ENCODE measurements around the gene ZIC4. TPM values are rescaled to one million over a fixed set of nuclear protein-coding genes. Genes with fewer than 3 reads are reported as not detected.
A peak's percentile ranks its signal among the peaks of the same experiment; 100 is the strongest.

The ZIC4 gene
- total and polyA plus RNA-seq, 10 donors: not detected

DNA sequence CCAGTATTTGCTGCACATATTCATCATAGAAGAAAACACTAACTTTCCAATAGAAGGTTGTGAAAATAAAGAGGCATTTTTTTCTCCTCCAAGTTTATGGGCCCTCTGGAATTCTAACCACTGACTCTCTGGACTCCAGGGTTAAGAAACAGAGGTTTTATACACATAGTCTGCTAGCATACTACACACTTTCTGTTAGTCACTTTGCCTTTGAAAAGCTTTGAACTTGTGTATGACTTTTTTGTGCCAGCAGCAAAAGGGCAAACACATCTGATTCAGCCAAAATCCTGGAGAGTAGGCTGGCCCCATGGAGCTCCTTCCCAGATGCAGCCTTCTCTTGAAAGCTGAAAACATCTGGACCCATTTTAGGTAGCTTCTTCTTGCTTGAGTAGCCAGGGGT is 6.2 kb downstream of the ZIC4 start:
- peaks cover 0 to 30% (median 0%) of the 10 kb centered on the region in 8 donors for H3K9me3 ChIP-seq
- peaks cover 4 to 100% (median 91%) of the 10 kb centered on the region in 7 donors for H3K27me3 ChIP-seq (replicated peaks in 1 of 7)
- no peak overlapping the region for H3K27ac ChIP-seq
- H3K4me3 ChIP-seq: no peak overlapping the region
- intact Hi-C loops (cut with DNase I; ENCODE audit: low total_unique reads): no loop called here
- DNase-seq: no peak
- peaks cover 0 to 11% (median 0%) of the 10 kb centered on the region in 6 donors for H3K4me1 ChIP-seq
- TF ChIP-seq POLR2AphosphoS5 (IDR thresholded peaks at IDR 0.05) (no peak), POLR2A (IDR thresholded peaks at IDR 0.05) (no peak)
- TF ChIP-seq, protein P1, sequence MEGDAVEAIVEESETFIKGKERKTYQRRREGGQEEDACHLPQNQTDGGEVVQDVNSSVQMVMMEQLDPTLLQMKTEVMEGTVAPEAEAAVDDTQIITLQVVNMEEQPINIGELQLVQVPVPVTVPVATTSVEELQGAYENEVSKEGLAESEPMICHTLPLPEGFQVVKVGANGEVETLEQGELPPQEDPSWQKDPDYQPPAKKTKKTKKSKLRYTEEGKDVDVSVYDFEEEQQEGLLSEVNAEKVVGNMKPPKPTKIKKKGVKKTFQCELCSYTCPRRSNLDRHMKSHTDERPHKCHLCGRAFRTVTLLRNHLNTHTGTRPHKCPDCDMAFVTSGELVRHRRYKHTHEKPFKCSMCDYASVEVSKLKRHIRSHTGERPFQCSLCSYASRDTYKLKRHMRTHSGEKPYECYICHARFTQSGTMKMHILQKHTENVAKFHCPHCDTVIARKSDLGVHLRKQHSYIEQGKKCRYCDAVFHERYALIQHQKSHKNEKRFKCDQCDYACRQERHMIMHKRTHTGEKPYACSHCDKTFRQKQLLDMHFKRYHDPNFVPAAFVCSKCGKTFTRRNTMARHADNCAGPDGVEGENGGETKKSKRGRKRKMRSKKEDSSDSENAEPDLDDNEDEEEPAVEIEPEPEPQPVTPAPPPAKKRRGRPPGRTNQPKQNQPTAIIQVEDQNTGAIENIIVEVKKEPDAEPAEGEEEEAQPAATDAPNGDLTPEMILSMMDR (IDR thresholded peaks at IDR 0.05 in 8 of 11, conservative IDR thresholded peaks at IDR 0.05 in 3 of 11): no peak
- H3K36me3 ChIP-seq: no peaks in the 10 kb centered on the region

DNA sequence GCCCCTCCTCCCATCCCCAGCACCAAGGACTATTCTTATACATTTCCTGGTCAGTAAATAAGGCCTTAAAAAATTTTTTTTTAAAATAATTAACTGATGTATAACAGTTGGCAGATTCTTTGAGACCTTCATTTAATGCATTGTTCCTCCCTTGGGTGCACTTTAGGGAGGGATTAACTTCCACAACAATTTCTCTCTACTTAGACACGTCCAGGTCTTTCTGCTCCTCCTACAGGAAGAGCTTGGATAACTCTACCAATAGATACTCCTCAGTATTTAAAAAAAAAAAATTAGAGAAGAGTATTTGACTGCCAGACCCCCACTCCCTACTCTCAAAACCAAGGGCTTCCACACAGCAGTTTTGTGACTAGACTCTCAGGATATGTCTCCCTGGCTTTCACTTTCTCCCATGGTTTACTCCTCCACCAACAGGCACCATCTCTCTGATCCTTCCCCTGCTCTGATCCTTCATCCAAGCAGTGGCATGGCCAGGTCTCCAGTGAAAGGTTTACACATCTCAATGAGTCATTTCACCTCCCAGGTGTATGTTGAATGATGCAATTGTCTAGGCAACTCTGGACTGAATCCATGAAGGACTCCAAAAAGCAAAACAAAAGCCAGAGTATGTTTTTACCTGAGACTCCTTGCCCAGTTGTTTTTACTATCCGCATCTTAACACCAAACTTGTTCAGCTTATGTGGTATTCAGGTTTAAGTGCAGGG is 7.4 kb downstream of the ZIC4 start:
- Histone ChIP-seq H3K27ac (no peak overlapping the region), H3K4me3 (no peak overlapping the region), H3K4me1 (peaks cover 0 to 12% (median 0%) of the 10 kb centered on the region in 6 donors), H3K27me3 (replicated peaks in 1 of 7) (peaks cover 4 to 100% (median 91%) of the 10 kb centered on the region in 7 donors), H3K9me3 (peaks cover 0 to 29% (median 0%) of the 10 kb centered on the region in 8 donors), H3K36me3 (no peaks in the 10 kb centered on the region)
- intact Hi-C loops (cut with DNase I; ENCODE audit: low total_unique reads): no loop called here
- 50 to 55% (median 52%) methylated on average over 2 of the region's 2 CpGs for WGBS, 5 donors
- DNase-seq: no peak
- TF ChIP-seq POLR2A (IDR thresholded peaks at IDR 0.05): no peak
- TF ChIP-seq, protein P1 (IDR thresholded peaks at IDR 0.05 in 8 of 11, conservative IDR thresholded peaks at IDR 0.05 in 3 of 11): no peak
- no peak for TF ChIP-seq POLR2AphosphoS5 (IDR thresholded peaks at IDR 0.05)

DNA sequence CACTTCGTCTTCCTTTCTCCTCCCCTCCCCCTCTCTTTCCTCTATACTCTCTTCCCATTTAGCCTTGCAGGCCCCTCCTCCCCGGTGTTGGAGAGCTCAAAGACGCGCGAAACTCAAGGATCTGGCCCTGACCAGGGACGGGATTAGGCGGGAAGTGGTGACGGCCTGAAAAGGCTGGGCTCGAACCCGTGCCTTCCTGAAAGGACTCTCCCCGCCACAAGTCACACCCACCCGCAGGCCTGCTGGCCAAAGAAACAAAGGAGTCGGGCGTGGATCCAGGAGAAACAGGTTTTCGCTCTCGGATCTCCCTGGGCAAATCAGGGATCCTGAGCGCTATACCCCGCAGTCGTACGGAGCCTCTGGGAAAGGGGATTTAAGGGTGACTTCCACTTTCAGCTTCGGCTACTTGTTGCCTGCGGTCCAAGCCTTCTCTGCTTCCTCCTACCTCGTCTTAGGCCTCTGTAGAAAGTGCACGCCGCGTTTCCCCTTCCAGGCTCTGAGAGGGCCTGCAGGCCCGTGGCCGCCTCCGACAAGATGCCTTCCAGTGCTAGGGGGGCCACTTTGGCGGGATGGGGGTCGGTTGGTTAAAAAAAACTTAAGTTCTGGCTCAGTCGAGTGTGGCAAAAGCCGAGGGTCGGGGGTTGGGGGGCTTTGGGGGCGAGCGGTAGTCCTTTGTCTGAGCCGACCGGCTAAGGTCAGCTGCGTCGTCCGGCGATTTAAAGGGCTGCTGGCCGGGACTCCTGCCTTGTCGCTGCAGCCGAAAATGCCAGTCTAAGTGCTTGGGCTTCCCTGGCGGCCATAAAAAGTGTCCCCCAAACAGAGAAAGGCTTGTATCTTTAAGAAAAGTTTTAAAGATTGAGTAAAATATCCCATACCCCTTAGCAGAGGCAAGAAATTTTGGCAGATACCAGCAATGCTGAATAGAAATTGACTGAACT is 8.2 kb downstream of the ZIC4 start:
- TF ChIP-seq POLR2A (IDR thresholded peaks at IDR 0.05) (no peak), POLR2AphosphoS5 (IDR thresholded peaks at IDR 0.05) (no peak)
- TF ChIP-seq, protein P1 (IDR thresholded peaks at IDR 0.05 in 8 of 11, conservative IDR thresholded peaks at IDR 0.05 in 3 of 11): no peak
- Histone ChIP-seq H3K27me3 (replicated peaks in 1 of 7) (peaks cover 7 to 100% (median 92%) of the 10 kb centered on the region in 7 donors), H3K4me1 (peaks cover 0 to 20% (median 6%) of the 10 kb centered on the region in 6 donors), H3K9me3 (peaks cover 0 to 35% (median 0%) of the 10 kb centered on the region in 8 donors), H3K4me3 (no peak overlapping the region), H3K36me3 (no peaks in the 10 kb centered on the region), H3K27ac (no peak overlapping the region)
- DNase-seq: peak; percentile 53
- WGBS, 5 donors: 8 to 16% (median 10%) methylated on average over 38 to 46 of the region's 46 CpGs
- intact Hi-C loops (cut with DNase I; ENCODE audit: low total_unique reads): no loop called here
